Spleen (tissue), 7 donors: Measurements from ENCODE around the gene S100A3.

ENCODE experiments used
- POLR2A ChIP-seq, 3 donors: fragments of 450-650 bp; IDR thresholded peaks; one replicate each; pipeline ENCODE4 v1.5.1; 2017; ENCODE audit warnings: antibody characterized with exemption in 3 of 3, mild to moderate bottlenecking in 1 of 3
- POLR2AphosphoS5 ChIP-seq, 3 donors: sonication (generic); formaldehyde crosslinking; IDR thresholded peaks; one replicate each; pipeline ENCODE4 v1.5.1; 2017; ENCODE audit warnings: antibody characterized with exemption in 3 of 3
- TF ChIP-seq, protein P1 (sequence below), 11 experiments: fragments of 200-600 bp in 7 of 11; fragments of 450-650 bp in 4 of 11; sonication (generic) in 4 of 11; IDR thresholded peaks in 8 of 11; conservative IDR thresholded peaks in 3 of 11; 1 replicate in 7 of 11; 2 replicates in 4 of 11; pipeline versions ENCODE4 v1.4.0 to v1.8.0; 2016 to 2021; ENCODE audit warnings: antibody characterized with exemption in 11 of 11, inconsistent platforms in 4 of 11, mild to moderate bottlenecking in 1 of 11
- donor health status: DM: no; HTN: no; CAD: no; lungs with moderate emphysema.
- donor health status: DM: no; HTN: no; CAD: no.
- donor health status: DM: no; HTN: no; CAD: no.

DNA sequence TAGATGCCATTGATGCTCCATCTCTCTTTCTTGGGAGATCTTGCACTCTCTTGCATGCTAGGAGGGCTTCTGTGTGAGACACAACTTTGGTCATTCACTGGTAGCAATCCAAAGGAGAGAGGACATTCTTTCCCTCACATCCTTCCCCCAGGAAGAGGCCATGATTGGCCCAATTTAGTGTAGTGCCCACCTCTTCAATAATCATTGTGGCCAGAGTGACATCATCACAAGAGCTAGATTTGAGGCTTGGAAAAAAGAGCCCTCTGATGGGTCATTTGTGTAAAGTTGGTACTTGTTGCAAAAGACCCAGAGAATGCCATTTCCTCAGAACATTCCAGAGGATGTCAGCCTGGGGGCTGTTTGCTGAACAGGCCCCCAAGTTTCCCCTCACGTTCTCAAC is 43.5 kb downstream of the S100A3 start:
- TF ChIP-seq POLR2A (IDR thresholded peaks at IDR 0.05): no peak
- no peak for TF ChIP-seq POLR2AphosphoS5 (IDR thresholded peaks at IDR 0.05)
- TF ChIP-seq, protein P1, sequence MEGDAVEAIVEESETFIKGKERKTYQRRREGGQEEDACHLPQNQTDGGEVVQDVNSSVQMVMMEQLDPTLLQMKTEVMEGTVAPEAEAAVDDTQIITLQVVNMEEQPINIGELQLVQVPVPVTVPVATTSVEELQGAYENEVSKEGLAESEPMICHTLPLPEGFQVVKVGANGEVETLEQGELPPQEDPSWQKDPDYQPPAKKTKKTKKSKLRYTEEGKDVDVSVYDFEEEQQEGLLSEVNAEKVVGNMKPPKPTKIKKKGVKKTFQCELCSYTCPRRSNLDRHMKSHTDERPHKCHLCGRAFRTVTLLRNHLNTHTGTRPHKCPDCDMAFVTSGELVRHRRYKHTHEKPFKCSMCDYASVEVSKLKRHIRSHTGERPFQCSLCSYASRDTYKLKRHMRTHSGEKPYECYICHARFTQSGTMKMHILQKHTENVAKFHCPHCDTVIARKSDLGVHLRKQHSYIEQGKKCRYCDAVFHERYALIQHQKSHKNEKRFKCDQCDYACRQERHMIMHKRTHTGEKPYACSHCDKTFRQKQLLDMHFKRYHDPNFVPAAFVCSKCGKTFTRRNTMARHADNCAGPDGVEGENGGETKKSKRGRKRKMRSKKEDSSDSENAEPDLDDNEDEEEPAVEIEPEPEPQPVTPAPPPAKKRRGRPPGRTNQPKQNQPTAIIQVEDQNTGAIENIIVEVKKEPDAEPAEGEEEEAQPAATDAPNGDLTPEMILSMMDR (IDR thresholded peaks at IDR 0.05 in 8 of 11, conservative IDR thresholded peaks at IDR 0.05 in 3 of 11): no peak
